ENCODE measurements around the gene CACTIN.
"Not testable (repeated sequence)": the region's sequence is repeated elsewhere in the genome, so short reads cannot be mapped to it uniquely, and the experiment has no call there.

Gene CACTIN

GRCh38 chr19:3646336-3647092, 19.9 kb upstream of the CACTIN start:
- no peak for DNase-seq (ENCODE audit: low read depth)

DNA sequence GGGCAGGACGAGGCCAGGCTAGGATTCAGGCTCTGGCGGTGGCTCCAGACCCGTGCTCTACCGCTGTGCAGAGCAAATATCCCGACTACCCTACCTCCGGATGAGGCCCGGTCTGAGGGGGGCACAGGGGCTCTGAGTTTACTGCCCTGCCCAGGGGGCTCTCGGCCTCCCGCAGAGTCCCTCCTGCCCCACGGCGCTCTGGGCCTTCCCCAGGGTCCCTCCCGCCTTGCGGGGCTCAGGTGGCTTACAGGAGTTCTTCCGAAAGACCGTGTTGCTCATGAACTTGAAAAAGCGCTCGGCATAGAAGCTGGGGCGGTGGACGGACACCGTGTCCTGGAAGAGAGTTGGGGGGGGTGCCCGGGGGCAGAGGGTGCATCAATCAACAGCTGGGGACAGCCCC, 19.1 kb upstream of the CACTIN start:
- DNase-seq (ENCODE audit: low read depth), result no peak

DNA sequence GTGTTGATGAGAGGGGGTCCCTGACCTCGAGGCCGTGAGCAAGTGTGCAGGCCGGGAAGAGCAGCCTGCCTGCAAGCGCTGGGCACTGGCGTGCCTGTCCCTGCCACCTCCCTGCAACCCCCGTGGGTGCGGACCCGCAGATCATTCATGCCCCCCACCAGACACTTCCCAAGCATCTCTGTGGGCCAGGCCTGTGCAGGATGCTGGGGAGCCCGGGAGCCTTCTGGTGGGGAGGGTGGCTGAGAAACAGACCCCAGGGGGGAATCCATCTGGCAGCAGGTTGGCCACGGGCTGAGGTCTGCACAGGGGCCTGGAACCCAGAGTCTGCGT, 18.4 kb upstream of the CACTIN start:
- DNase-seq (ENCODE audit: low read depth), result no peak

GRCh38 chr19:3644351-3645066, 17.9 kb upstream of the CACTIN start:
- no peak for DNase-seq (ENCODE audit: low read depth)

DNA sequence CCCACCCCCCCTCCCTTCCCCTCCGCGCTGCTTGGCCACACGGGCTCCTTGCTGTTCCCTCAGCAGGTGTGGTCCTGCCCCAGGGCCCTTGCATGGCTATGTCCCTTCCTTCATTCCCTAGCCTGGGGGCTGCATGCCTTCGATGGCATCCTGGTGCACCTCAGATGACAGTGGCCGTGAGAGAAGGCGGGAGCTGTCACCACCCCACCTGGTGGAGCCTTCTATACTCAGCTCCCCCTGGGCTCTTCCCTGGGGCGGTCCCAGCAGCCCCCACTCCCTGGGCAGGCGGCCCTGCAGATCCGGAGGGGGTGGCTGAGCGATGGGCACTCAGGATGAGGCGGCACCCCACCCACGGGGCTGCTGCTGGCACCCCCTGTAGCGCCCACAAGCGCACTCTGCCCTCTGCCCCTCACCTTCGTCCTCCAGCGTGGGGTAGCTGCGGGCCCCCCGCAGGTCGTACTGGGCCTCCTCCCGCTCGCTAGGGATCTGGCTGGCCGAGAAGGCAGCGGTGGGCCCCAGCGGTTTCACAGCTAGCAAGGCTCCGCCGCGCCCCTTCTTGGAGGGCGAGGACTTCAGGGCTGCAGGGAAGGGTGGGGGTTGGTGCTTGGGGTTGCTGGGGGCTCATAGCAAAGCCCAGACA, 17.2 kb upstream of the CACTIN start:
- DNase-seq (ENCODE audit: low read depth), result no peak

- no peak for DNase-seq (ENCODE audit: low read depth)
These were observed 16.5 kb upstream of the CACTIN start for GRCh38 chr19:3642987-3643673.

- DNase-seq (ENCODE audit: low read depth), result no peak
These were observed 15.7 kb upstream of the CACTIN start for GRCh38 chr19:3642296-3642695.

DNA sequence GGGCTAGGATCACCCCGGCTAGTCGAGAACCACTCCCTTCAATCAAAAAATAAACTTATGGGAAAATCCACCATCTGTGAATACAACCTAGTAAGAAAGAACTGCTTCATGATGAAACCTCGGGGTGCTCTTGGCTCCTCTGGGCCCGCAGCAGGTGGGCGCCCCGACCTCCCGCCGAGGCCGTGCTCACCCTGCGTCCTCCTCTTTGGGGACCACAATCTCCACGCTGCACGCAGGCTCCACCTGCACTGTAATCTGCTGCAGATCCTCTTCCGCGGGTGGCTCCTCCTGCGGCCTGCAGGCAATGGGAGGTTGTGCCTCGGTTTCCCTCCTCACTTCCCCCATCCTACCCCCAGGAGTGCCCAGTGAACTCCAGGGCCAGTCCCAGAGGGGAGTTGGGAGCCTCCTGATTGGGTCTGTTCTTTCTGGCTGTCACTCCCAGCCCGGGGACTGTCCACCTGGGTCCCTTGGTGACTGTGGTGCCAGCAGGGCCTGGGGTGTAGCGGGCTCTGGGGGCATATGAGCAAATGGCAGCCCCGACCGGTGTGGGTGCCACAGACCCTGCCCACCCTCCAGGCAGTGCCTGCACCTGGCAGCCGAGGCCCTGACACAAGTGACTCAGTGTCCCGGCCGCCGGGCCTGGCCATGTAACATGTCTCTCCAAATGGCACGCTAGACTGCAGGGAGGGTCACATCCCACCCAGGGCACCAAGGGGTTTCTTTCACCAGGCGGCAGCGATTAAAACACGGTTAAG, 15.1 kb upstream of the CACTIN start:
- no peak for DNase-seq (ENCODE audit: low read depth)

- no peak for DNase-seq (ENCODE audit: low read depth)
These were observed 12.9 kb upstream of the CACTIN start for GRCh38 chr19:3639479-3639878.

GRCh38 chr19:3638208-3639193, 11.9 kb upstream of the CACTIN start:
- no peak for DNase-seq (ENCODE audit: low read depth)

GRCh38 chr19:3637621-3638020, 11.0 kb upstream of the CACTIN start:
- DNase-seq (ENCODE audit: low read depth), result no peak

DNA sequence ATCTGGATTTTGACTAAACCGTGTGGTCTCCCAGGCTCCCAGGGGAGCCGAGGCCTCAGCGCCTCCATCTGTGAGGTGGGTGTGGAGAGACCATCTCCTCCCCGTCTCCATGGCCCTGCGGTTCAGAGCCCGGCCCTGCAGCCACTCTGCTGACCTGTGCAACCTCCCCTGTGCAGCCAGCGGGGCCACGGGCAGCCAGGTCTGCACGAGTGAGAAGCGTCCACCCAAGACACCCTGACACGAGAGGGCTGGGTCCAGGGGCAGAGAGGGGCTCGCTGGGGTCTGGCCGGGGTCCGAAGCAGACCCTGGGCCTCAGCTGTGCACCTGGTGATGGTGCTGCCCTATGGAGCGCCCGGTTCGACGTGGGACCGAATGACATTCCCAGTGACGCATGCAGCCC, 10.4 kb upstream of the CACTIN start:
- DNase-seq (ENCODE audit: low read depth), result no peak

- no peak for DNase-seq (ENCODE audit: low read depth)
These were observed 9.9 kb upstream of the CACTIN start for GRCh38 chr19:3636506-3636905.

DNA sequence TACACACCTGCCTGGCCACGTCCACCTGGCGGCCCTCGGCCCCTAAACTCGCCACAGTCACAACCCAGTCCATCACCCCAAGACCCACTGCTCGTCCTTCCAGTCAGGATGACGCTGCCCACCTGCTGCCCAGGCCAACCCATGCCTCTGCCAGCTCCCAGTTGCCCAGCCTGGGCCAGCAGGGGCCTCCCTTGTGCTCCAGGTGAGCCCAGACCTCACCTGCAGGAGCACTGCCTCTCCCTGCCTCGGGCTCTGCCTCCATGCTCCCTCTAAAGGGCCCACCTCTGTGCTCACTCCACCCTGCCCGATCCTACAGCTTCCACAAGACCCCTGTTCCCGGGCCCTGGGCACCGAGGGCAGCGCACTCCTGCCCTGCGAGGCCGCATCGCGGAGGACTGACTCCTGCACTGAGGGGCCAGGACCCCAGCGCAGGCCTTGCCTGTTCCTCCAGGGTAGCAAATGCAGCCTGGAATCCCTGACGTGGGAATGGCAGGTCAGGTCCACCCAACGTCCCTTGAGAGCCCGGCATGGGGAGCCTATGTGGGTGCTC, 8.0 kb upstream of the CACTIN start:
- DNase-seq (ENCODE audit: low read depth), result no peak

DNA sequence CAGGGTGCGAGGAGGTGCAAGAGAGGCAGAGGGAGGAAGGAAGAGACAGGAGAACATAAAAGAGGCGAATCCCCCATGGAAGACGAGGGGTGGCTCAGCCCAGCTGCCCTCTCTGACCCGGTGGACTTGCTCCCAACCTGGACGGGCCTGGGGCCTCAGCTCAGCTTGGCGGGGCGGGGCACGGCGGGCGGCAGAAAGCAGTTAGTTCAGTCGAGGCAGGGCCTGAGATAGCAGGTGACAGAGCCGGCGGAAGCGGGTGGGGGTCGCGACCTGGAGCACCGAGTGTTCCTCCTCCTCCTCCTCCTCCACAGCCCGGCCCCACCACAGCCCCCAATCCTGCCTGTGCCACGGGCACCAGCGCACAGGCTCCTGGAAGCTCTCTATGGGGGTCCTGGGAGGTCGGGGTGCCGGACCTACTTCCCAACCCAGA, 7.0 kb upstream of the CACTIN start:
- DNase-seq (ENCODE audit: low read depth), result no peak

DNA sequence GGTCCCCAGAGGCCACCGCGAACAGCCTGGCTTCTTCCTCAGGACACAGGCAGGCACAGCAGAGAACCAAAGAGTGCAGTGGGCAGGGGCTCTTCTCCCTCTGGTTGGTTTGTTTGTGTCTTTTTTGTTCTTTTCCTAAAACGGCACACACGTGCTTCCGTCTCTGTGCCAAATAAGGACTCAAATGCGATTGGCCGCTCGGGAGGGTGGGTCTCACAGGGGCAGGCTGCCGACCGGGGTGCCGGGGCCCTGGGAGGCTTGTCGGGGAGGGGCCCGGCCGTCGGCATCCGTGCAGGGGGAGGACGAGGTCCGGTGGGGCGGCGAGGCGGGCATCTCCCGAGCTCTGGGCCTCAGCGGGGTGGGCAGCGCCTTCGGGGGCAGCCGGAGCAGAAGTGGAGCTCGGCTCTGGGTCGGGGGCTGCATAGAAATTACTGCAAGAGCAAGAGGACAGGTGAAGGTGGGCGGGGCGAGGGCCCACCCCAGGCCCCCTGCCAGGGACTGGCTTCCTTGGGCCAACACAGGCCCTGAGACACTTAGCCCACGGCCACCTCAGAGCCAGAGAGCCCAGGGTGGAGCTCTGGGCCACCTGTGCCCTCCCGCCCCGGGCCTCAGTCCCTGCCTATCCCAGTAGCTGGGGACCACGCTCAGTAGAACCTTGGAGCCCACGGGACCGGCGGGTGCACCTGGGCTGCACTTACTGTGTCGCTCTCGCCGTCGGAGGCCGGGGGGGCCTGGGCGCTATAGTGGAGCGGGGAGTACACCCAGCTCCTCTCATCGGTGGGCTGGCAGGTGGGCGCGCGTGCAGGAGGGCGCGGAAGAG, 6.4 kb upstream of the CACTIN start:
- DNase-seq (ENCODE audit: low read depth), result no peak

DNA sequence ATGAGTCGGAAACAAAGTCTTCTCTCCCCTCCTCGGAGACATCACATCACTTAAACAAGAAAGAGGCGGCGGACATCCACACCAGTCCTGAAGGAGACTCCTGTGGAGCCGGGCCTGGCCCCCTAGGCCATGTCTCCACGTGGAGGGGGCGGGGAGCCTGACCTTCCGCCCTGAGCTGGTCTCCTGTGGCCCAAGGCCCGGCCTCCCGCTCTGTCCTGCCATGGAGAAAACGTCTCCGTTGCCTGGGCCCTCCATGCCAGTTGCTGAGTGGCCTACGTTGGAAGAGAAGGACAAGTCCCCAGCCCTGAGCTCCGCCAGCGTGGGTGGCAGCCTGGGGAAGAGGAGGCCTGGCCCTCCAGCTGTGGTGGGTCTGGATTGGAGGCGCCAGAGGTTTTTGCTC, 5.5 kb upstream of the CACTIN start:
- DNase-seq (ENCODE audit: low read depth), result no peak

- DNase-seq (ENCODE audit: low read depth), result no peak
These were observed 4.7 kb upstream of the CACTIN start for GRCh38 chr19:3631053-3631861.

GRCh38 chr19:3628766-3629165, 2.2 kb upstream of the CACTIN start:
- DNase-seq (ENCODE audit: low read depth), result not testable (repeated sequence)

Measured in T follicular helper cell (primary cell).